ENCODE measurements around the gene DPY19L1. TPM values are rescaled to one million over a fixed set of nuclear protein-coding genes. Genes with fewer than 3 reads are reported as not detected.
"Not testable (repeated sequence)": the region's sequence is repeated elsewhere in the genome, so short reads cannot be mapped to it uniquely, and the experiment has no call there.

DPY19L1 gene
- total RNA-seq, 1 experiment from 2014 or later, result 14.3 TPM

- Histone ChIP-seq H2AFZ (ENCODE audit: low read length) (no peak overlapping the region), H4K91ac (ENCODE audit: insufficient read length, low read depth, low read length) (no peak overlapping the region), H2BK120ac (ENCODE audit: low read depth, low read length, poor library complexity, severe bottlenecking) (no peak overlapping the region), H3K4me2 (ENCODE audit: insufficient read depth, insufficient read length, low read length) (no peak overlapping the region), H4K20me1 (ENCODE audit: control insufficient read depth, insufficient read depth, insufficient read length) (no peaks in the 10 kb centered on the region), H3K56ac (ENCODE audit: insufficient read length, low read depth, low read length) (no peak overlapping the region), H3K9ac (ENCODE audit: extremely low read depth, insufficient read length, low read length) (no peak overlapping the region), H4K8ac (replicated peaks; ENCODE audit: insufficient read length, low read depth, low read length) (no peak overlapping the region), H2BK15ac (ENCODE audit: low read depth, low read length) (no peak overlapping the region), H3K18ac (ENCODE audit: insufficient read length, low read depth, low read length) (no peak overlapping the region), H2BK12ac (ENCODE audit: insufficient read length, low read depth, low read length) (no peak overlapping the region), H2AK5ac (ENCODE audit: insufficient read length, low read length) (no peak overlapping the region), H3K79me1 (ENCODE audit: insufficient read depth, low read depth, low read length, poor library complexity, severe bottlenecking) (no peaks in the 10 kb centered on the region), H3K23me2 (ENCODE audit: insufficient read length, low read depth, low read length, poor library complexity, severe bottlenecking) (no peaks in the 10 kb centered on the region), H3K4ac (ENCODE audit: low read depth, low read length) (no peak overlapping the region), H3K23ac (ENCODE audit: insufficient read length, low read depth, low read length) (no peak overlapping the region), H3K14ac (ENCODE audit: insufficient read depth, low read length) (no peak overlapping the region), H3K27ac (ENCODE audit: insufficient read length, low read depth, low read length) (no peak overlapping the region), H4K5ac (ENCODE audit: insufficient read length, low read depth, low read length) (no peak overlapping the region), H2BK20ac (ENCODE audit: low read depth, low read length, poor library complexity, severe bottlenecking) (no peak overlapping the region), H3K9me3 (ENCODE audit: control insufficient read depth, low read depth, low read length) (no peaks in the 10 kb centered on the region), H2BK5ac (ENCODE audit: insufficient read length, low read length) (no peak overlapping the region), H3T11ph (ENCODE audit: low read length) (no peak overlapping the region), H3K27me3 (ENCODE audit: insufficient read depth, low read length) (no peaks in the 10 kb centered on the region), H3K79me2 (ENCODE audit: insufficient read depth, low read length) (no peaks in the 10 kb centered on the region), H3K4me1 (ENCODE audit: insufficient read depth, low read length) (no peaks in the 10 kb centered on the region)
- H3K27ac Mint-ChIP-seq, result no peak overlapping the region; a peak in 2 of 7 replicates
- H3K27me3 Mint-ChIP-seq (ENCODE audit: low read depth), result no peaks in the 10 kb centered on the region
- H3K9me3 Mint-ChIP-seq, result no peaks in the 10 kb centered on the region
- TF ChIP-seq, protein P1, sequence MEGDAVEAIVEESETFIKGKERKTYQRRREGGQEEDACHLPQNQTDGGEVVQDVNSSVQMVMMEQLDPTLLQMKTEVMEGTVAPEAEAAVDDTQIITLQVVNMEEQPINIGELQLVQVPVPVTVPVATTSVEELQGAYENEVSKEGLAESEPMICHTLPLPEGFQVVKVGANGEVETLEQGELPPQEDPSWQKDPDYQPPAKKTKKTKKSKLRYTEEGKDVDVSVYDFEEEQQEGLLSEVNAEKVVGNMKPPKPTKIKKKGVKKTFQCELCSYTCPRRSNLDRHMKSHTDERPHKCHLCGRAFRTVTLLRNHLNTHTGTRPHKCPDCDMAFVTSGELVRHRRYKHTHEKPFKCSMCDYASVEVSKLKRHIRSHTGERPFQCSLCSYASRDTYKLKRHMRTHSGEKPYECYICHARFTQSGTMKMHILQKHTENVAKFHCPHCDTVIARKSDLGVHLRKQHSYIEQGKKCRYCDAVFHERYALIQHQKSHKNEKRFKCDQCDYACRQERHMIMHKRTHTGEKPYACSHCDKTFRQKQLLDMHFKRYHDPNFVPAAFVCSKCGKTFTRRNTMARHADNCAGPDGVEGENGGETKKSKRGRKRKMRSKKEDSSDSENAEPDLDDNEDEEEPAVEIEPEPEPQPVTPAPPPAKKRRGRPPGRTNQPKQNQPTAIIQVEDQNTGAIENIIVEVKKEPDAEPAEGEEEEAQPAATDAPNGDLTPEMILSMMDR (conservative IDR thresholded peaks at IDR 0.05), result no peak
- WGBS (ENCODE audit: extremely low coverage, insufficient read length, low lambda C conversion rate), result no CpG with 5 or more reads among the region's 12 CpGs
- H3K36me3 Mint-ChIP-seq (ENCODE audit: insufficient read depth in 1 of 3, low read depth in 3 of 3), result no peaks in the 10 kb centered on the region; a peak in 1 of 7 replicates
- no peak for DNase-seq
- H3K4me1 Mint-ChIP-seq, result peaks cover 0 to 8% of the 10 kb centered on the region in 2 experiments; a peak in 3 of 4 replicates
- no peak overlapping the region for H3K4me3 Mint-ChIP-seq
Measured at GRCh38 chr7:34991938-34992840, 45.1 kb downstream of the DPY19L1 start.

- not testable (repeated sequence) for H4K8ac ChIP-seq (replicated peaks; ENCODE audit: insufficient read length, low read depth, low read length); H3K4ac ChIP-seq (ENCODE audit: low read depth, low read length); H3K27ac Mint-ChIP-seq
Measured at GRCh38 chr7:34988442-34989125, 48.7 kb downstream of the DPY19L1 start.

More at GRCh38 chr7:34988442-34989125, 48.7 kb downstream of the DPY19L1 start:
- not testable (repeated sequence) for H3K56ac ChIP-seq (ENCODE audit: insufficient read length, low read depth, low read length); H4K91ac ChIP-seq (ENCODE audit: insufficient read length, low read depth, low read length); H3K27me3 ChIP-seq (ENCODE audit: insufficient read depth, low read length); H3K27me3 Mint-ChIP-seq (ENCODE audit: low read depth); DNase-seq; H3K9me3 Mint-ChIP-seq; H3K4me1 ChIP-seq (ENCODE audit: insufficient read depth, low read length); H2BK15ac ChIP-seq (ENCODE audit: low read depth, low read length); H3K14ac ChIP-seq (ENCODE audit: insufficient read depth, low read length); H4K5ac ChIP-seq (ENCODE audit: insufficient read length, low read depth, low read length); H3K36me3 Mint-ChIP-seq (ENCODE audit: insufficient read depth in 1 of 3, low read depth in 3 of 3); H2AK5ac ChIP-seq (ENCODE audit: insufficient read length, low read length); H2AFZ ChIP-seq (ENCODE audit: low read length); H3K79me2 ChIP-seq (ENCODE audit: insufficient read depth, low read length); H2BK5ac ChIP-seq (ENCODE audit: insufficient read length, low read length); H3K4me3 Mint-ChIP-seq; H2BK20ac ChIP-seq (ENCODE audit: low read depth, low read length, poor library complexity, severe bottlenecking); H3T11ph ChIP-seq (ENCODE audit: low read length); H2BK120ac ChIP-seq (ENCODE audit: low read depth, low read length, poor library complexity, severe bottlenecking); H2BK12ac ChIP-seq (ENCODE audit: insufficient read length, low read depth, low read length); H3K27ac ChIP-seq (ENCODE audit: insufficient read length, low read depth, low read length); H3K9me3 ChIP-seq (ENCODE audit: control insufficient read depth, low read depth, low read length); H3K9ac ChIP-seq (ENCODE audit: extremely low read depth, insufficient read length, low read length); H4K20me1 ChIP-seq (ENCODE audit: control insufficient read depth, insufficient read depth, insufficient read length); H3K4me1 Mint-ChIP-seq; H3K79me1 ChIP-seq (ENCODE audit: insufficient read depth, low read depth, low read length, poor library complexity, severe bottlenecking); H3K4me2 ChIP-seq (ENCODE audit: insufficient read depth, insufficient read length, low read length); H3K23ac ChIP-seq (ENCODE audit: insufficient read length, low read depth, low read length); H3K23me2 ChIP-seq (ENCODE audit: insufficient read length, low read depth, low read length, poor library complexity, severe bottlenecking); H3K18ac ChIP-seq (ENCODE audit: insufficient read length, low read depth, low read length)
- no CpG with 5 or more reads among the region's 2 CpGs for WGBS (ENCODE audit: extremely low coverage, insufficient read length, low lambda C conversion rate)

Measured in H9 (cell line).